Stimulated activated CD8-positive, alpha-beta memory T cell treated with anti-CD3 and anti-CD28 coated beads, Interleukin-4, amount 100 ng/mL, for 4 hours (primary cell): ENCODE results near the gene DGKG.

Source experiments
- DNase-seq, 2 donors: peaks; one replicate each; pipeline ENCODE4 v3.0.0-alpha.2; 2020; ENCODE audit warnings: low read depth in 2 of 2, low spot score in 1 of 2

Gene DGKG

GRCh38 chr3:186181901-186182300 is 180.1 kb downstream of the DGKG start:
- DNase-seq: no peak

GRCh38 chr3:186180891-186181481 is 181.0 kb downstream of the DGKG start:
- no peak for DNase-seq

GRCh38 chr3:186180151-186180550 is 181.9 kb downstream of the DGKG start:
- no peak for DNase-seq

GRCh38 chr3:186178412-186178811 is 183.6 kb downstream of the DGKG start:
- no peak for DNase-seq

GRCh38 chr3:186176373-186176990 is 185.6 kb downstream of the DGKG start:
- DNase-seq: no peak

- no peak for DNase-seq
These were observed 188.7 kb downstream of the DGKG start for GRCh38 chr3:186173224-186173815.

- DNase-seq: no peak
These were observed 189.7 kb downstream of the DGKG start for GRCh38 chr3:186172353-186172752.

GRCh38 chr3:186171521-186171920 is 190.5 kb downstream of the DGKG start:
- no peak for DNase-seq

GRCh38 chr3:186170516-186170915 is 191.5 kb downstream of the DGKG start:
- no peak for DNase-seq

- DNase-seq: no peak
These were observed 192.7 kb downstream of the DGKG start for GRCh38 chr3:186169379-186169778.

GRCh38 chr3:186168976-186169375 is 193.1 kb downstream of the DGKG start:
- DNase-seq: no peak

GRCh38 chr3:186167646-186168395 is 194.2 kb downstream of the DGKG start:
- no peak for DNase-seq

- no peak for DNase-seq
These were observed 195.3 kb downstream of the DGKG start for GRCh38 chr3:186166491-186167288.

- no peak for DNase-seq
These were observed 196.0 kb downstream of the DGKG start for GRCh38 chr3:186166036-186166435.

- DNase-seq: no peak
These were observed 196.7 kb downstream of the DGKG start for GRCh38 chr3:186165331-186165730.

GRCh38 chr3:186164696-186165095 is 197.3 kb downstream of the DGKG start:
- DNase-seq: no peak

- DNase-seq: no peak
These were observed 199.8 kb downstream of the DGKG start for GRCh38 chr3:186162221-186162620.

- DNase-seq: no peak
These were observed 201.3 kb downstream of the DGKG start for GRCh38 chr3:186160691-186161243.

- no peak for DNase-seq
These were observed 207.4 kb downstream of the DGKG start for GRCh38 chr3:186154641-186155040.

- no peak for DNase-seq
These were observed 209.1 kb downstream of the DGKG start for GRCh38 chr3:186152889-186153292.

GRCh38 chr3:186152361-186152798 is 209.7 kb downstream of the DGKG start:
- DNase-seq: no peak
